Sigmoid colon (tissue), 4 donors: ENCODE data around the gene NBAS.

Experiments used
- EP300 ChIP-seq, 4 donors: sonication (generic); formaldehyde crosslinking; IDR thresholded peaks; one replicate each; pipeline ENCODE4 v1.6.1; 2017; ENCODE audit warnings: antibody characterized with exemption in 4 of 4
- POLR2A ChIP-seq, 2 donors: fragments of 450-650 bp; IDR thresholded peaks; one replicate each; pipeline ENCODE4 v1.6.1; 2016; ENCODE audit warnings: antibody characterized with exemption in 2 of 2, mild to moderate bottlenecking in 2 of 2, moderate library complexity in 2 of 2
- TF ChIP-seq, protein P1 (sequence below), 4 experiments: fragments of 450-650 bp in 3 of 4; fragments of 200-600 bp in 1 of 4; IDR thresholded peaks; one replicate each; pipeline ENCODE4 v1.5.1; 2016 to 2019; ENCODE audit warnings: antibody characterized with exemption in 4 of 4, mild to moderate bottlenecking in 3 of 4, moderate library complexity in 2 of 4

DNA sequence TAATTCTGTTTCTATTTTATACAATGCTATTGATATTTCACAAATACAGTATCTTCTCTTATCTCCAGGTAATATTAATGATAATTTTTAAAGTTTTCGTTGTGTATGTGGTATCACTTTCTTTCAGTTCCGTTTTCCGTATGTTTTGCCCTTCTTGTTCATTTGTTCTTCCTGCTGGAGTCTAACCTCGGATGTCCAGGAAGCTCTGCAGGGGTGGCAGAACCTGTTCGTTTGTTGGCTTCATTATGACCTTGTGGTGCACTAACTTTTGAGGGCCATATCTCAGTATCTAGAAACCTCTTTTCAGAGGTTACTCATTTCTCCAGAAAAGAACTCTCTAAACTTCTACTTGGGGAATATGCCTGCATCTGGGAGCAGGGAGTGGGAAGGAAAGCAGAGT is 134.5 kb downstream of the NBAS start:
- TF ChIP-seq, protein P1, sequence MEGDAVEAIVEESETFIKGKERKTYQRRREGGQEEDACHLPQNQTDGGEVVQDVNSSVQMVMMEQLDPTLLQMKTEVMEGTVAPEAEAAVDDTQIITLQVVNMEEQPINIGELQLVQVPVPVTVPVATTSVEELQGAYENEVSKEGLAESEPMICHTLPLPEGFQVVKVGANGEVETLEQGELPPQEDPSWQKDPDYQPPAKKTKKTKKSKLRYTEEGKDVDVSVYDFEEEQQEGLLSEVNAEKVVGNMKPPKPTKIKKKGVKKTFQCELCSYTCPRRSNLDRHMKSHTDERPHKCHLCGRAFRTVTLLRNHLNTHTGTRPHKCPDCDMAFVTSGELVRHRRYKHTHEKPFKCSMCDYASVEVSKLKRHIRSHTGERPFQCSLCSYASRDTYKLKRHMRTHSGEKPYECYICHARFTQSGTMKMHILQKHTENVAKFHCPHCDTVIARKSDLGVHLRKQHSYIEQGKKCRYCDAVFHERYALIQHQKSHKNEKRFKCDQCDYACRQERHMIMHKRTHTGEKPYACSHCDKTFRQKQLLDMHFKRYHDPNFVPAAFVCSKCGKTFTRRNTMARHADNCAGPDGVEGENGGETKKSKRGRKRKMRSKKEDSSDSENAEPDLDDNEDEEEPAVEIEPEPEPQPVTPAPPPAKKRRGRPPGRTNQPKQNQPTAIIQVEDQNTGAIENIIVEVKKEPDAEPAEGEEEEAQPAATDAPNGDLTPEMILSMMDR (IDR thresholded peaks at IDR 0.05) = no peak
- TF ChIP-seq POLR2A (IDR thresholded peaks at IDR 0.05) (no peak), EP300 (IDR thresholded peaks at IDR 0.05) (no peak)
